ENCODE data around the gene TP53BP1. TPM values are rescaled to one million over a fixed set of nuclear protein-coding genes. Genes with fewer than 3 reads are reported as not detected.
"Not testable (repeated sequence)": the region's sequence is repeated elsewhere in the genome, so short reads cannot be mapped to it uniquely, and the experiment has no call there.

The TP53BP1 gene
- total and polyA plus RNA-seq, 2 experiments from 2014 or later: 16.6 to 46.8 TPM

GRCh38 chr15:43403616-43404015, 89.3 kb downstream of the TP53BP1 start:
- Histone ChIP-seq H4K20me1 (ENCODE audit: insufficient read depth, poor library complexity, severe bottlenecking) (no peaks in the 10 kb centered on the region), H3K27me3 (no peaks in the 10 kb centered on the region)
- 89% methylated on average over 8 of the region's 8 CpGs for WGBS (ENCODE audit: low lambda C conversion rate, missing lambda C conversion rate)

GRCh38 chr15:43402255-43402654, 90.7 kb downstream of the TP53BP1 start:
- Histone ChIP-seq H3K4me3 (no peak overlapping the region), H2AFZ (no peak overlapping the region), H3K36me3 (replicated peaks; ENCODE audit: insufficient read depth, low read depth) (no peaks in the 10 kb centered on the region), H3K9me3 (ENCODE audit: low read depth) (no peaks in the 10 kb centered on the region), H3K27ac (no peak overlapping the region), H3K4me2 (no peak overlapping the region), H4K20me1 (ENCODE audit: insufficient read depth, poor library complexity, severe bottlenecking) (no peaks in the 10 kb centered on the region), H3K9me2 (replicated peaks; ENCODE audit: insufficient read depth) (no peaks in the 10 kb centered on the region), H3K27me3 (no peaks in the 10 kb centered on the region), H3K4me1 (ENCODE audit: insufficient read depth) (peaks cover 5% of the 10 kb centered on the region), H3K79me2 (no peaks in the 10 kb centered on the region)
- DNase-seq (ENCODE audit: low spot score): no peak
- WGBS (ENCODE audit: low lambda C conversion rate, missing lambda C conversion rate): 98% methylated on average over 3 of the region's 3 CpGs
- TF ChIP-seq EZH2 (IDR thresholded peaks at IDR 0.05; ENCODE audit: borderline replicate concordance): no peak
- no peak for TF ChIP-seq CTCF (IDR thresholded peaks at IDR 0.05; ENCODE audit: poor library complexity)
- TF ChIP-seq EZH2phosphoT487 (IDR thresholded peaks at IDR 0.05; ENCODE audit: low read depth, severe bottlenecking, unreplicated experiment): no peak

More at GRCh38 chr15:43403616-43404015, 89.3 kb downstream of the TP53BP1 start:
- Histone ChIP-seq H3K27ac (no peak overlapping the region), H2AFZ (no peak overlapping the region), H3K79me2 (no peaks in the 10 kb centered on the region), H3K4me3 (no peak overlapping the region), H3K4me1 (ENCODE audit: insufficient read depth) (peaks cover 5% of the 10 kb centered on the region), H3K36me3 (replicated peaks; ENCODE audit: insufficient read depth, low read depth) (no peaks in the 10 kb centered on the region), H3K4me2 (no peak overlapping the region), H3K9me2 (replicated peaks; ENCODE audit: insufficient read depth) (no peaks in the 10 kb centered on the region), H3K9me3 (ENCODE audit: low read depth) (no peaks in the 10 kb centered on the region)
- TF ChIP-seq EZH2 (IDR thresholded peaks at IDR 0.05; ENCODE audit: borderline replicate concordance) (no peak), CTCF (IDR thresholded peaks at IDR 0.05; ENCODE audit: poor library complexity) (no peak), EZH2phosphoT487 (IDR thresholded peaks at IDR 0.05; ENCODE audit: low read depth, severe bottlenecking, unreplicated experiment) (no peak)
- no peak for DNase-seq (ENCODE audit: low spot score)

GRCh38 chr15:43393592-43393991, 99.4 kb downstream of the TP53BP1 start:
- H2AFZ ChIP-seq; H3K9me3 ChIP-seq (ENCODE audit: low read depth); H3K27ac ChIP-seq; H3K79me2 ChIP-seq; H3K36me3 ChIP-seq (replicated peaks; ENCODE audit: insufficient read depth, low read depth); H3K4me2 ChIP-seq; H3K4me3 ChIP-seq; H4K20me1 ChIP-seq (ENCODE audit: insufficient read depth, poor library complexity, severe bottlenecking); H3K27me3 ChIP-seq; H3K4me1 ChIP-seq (ENCODE audit: insufficient read depth); H3K9me2 ChIP-seq (replicated peaks; ENCODE audit: insufficient read depth); DNase-seq (ENCODE audit: low spot score): not testable (repeated sequence)
- 98% methylated on average over 6 of the region's 6 CpGs for WGBS (ENCODE audit: low lambda C conversion rate, missing lambda C conversion rate)

- no peaks in the 10 kb centered on the region for H3K36me3 ChIP-seq (replicated peaks; ENCODE audit: insufficient read depth, low read depth)
- H3K27me3 ChIP-seq: no peaks in the 10 kb centered on the region
- 100% methylated on average over 8 of the region's 8 CpGs for WGBS (ENCODE audit: low lambda C conversion rate, missing lambda C conversion rate)
- no peaks in the 10 kb centered on the region for H4K20me1 ChIP-seq (ENCODE audit: insufficient read depth, poor library complexity, severe bottlenecking)
- no peak for DNase-seq (ENCODE audit: low spot score)
- TF ChIP-seq CTCF (IDR thresholded peaks at IDR 0.05; ENCODE audit: poor library complexity) (no peak), EZH2 (IDR thresholded peaks at IDR 0.05; ENCODE audit: borderline replicate concordance) (no peak), EZH2phosphoT487 (IDR thresholded peaks at IDR 0.05; ENCODE audit: low read depth, severe bottlenecking, unreplicated experiment) (no peak)
- no peaks in the 10 kb centered on the region for H3K79me2 ChIP-seq
- H3K27ac ChIP-seq: no peak overlapping the region
- no peaks in the 10 kb centered on the region for H3K4me1 ChIP-seq (ENCODE audit: insufficient read depth)
- no peaks in the 10 kb centered on the region for H3K9me2 ChIP-seq (replicated peaks; ENCODE audit: insufficient read depth)
- no peaks in the 10 kb centered on the region for H3K9me3 ChIP-seq (ENCODE audit: low read depth)
- H3K4me3 ChIP-seq: no peak overlapping the region
- no peak overlapping the region for H2AFZ ChIP-seq
- no peak overlapping the region for H3K4me2 ChIP-seq
Measured at GRCh38 chr15:43390723-43391122, 102.2 kb downstream of the TP53BP1 start.
